Keratinocyte (primary cell): ENCODE measurements around the gene DDX20. TPM values are rescaled to one million over a fixed set of nuclear protein-coding genes. Genes with fewer than 3 reads are reported as not detected.

ENCODE experiments used
- DNase-seq: peaks from one replicate; pipeline ENCODE4 v3.0.0-alpha.2; 2011; ENCODE audit warnings: low read depth, missing footprints, low spot score
- FAIRE-seq: peaks from 2 replicates; lab custom pipeline; 2011; peaks lifted over from hg19 to GRCh38; lab: Jason Lieb, UNC
- H2AFZ ChIP-seq: 2 replicates; pipeline ENCODE4 v1.6.0; 2012; ENCODE audit warnings: low read length, control low read depth, inconsistent platforms; ENCODE audit not compliant: control insufficient read depth
- H3K27ac ChIP-seq: 2 replicates; pipeline ENCODE4 v1.5.1; 2011; ENCODE audit warnings: low read length; ENCODE audit not compliant: control insufficient read depth, insufficient read depth
- H3K27me3 ChIP-seq: 3 replicates; pipeline ENCODE4 v1.6.0; 2011; ENCODE audit warnings: low read length; ENCODE audit not compliant: control insufficient read depth, insufficient read depth; ENCODE audit errors: extremely low read depth
- H3K36me3 ChIP-seq, 2 experiments: 2 replicates in 1 of 2; 3 replicates in 1 of 2; pipeline ENCODE4 v1.5.1; 2011; ENCODE audit warnings: low read length in 2 of 2, mild to moderate bottlenecking in 1 of 2; ENCODE audit not compliant: control insufficient read depth in 2 of 2, insufficient read depth in 2 of 2; ENCODE audit errors: extremely low read depth in 1 of 2
- H3K4me1 ChIP-seq: 3 replicates; pipeline ENCODE4 v1.5.1; 2011; ENCODE audit warnings: low read length; ENCODE audit not compliant: control insufficient read depth, insufficient read depth; ENCODE audit errors: extremely low read depth
- H3K4me2 ChIP-seq: 3 replicates; pipeline ENCODE4 v1.6.0; 2011; ENCODE audit warnings: low read depth, low read length; ENCODE audit not compliant: control insufficient read depth, insufficient read depth; ENCODE audit errors: extremely low read depth
- H3K4me3 ChIP-seq, 3 experiments: fragments of 200-600 bp in 1 of 3; sonication (generic) in 1 of 3; 2 replicates in 2 of 3; 3 replicates in 1 of 3; pipeline ENCODE4 v1.5.1; 2011 to 2016; ENCODE audit warnings: low read length in 3 of 3, mild to moderate bottlenecking in 3 of 3, control low read depth in 2 of 3, inconsistent platforms in 1 of 3, low read depth in 1 of 3, mixed read lengths in 1 of 3, mixed run types in 1 of 3, moderate library complexity in 1 of 3; ENCODE audit not compliant: control insufficient read depth in 2 of 3, insufficient read depth in 2 of 3; ENCODE audit errors: extremely low read depth in 1 of 3
- H3K79me2 ChIP-seq: 2 replicates; pipeline ENCODE4 v1.6.0; 2012; ENCODE audit warnings: low read length; ENCODE audit not compliant: control insufficient read depth, insufficient read depth
- H3K9ac ChIP-seq: 3 replicates; pipeline ENCODE4 v1.6.0; 2011; ENCODE audit warnings: low read length; ENCODE audit not compliant: control insufficient read depth, insufficient read depth; ENCODE audit errors: extremely low read depth
- H3K9me1 ChIP-seq: 3 replicates; pipeline ENCODE4 v1.6.0; 2011; ENCODE audit warnings: low read length; ENCODE audit not compliant: control insufficient read depth, insufficient read depth; ENCODE audit errors: extremely low read depth
- H3K9me3 ChIP-seq: 2 replicates; pipeline ENCODE4 v1.5.1; 2012; ENCODE audit warnings: low read depth, low read length; ENCODE audit not compliant: control insufficient read depth
- H4K20me1 ChIP-seq: 3 replicates; pipeline ENCODE4 v1.6.0; 2011; ENCODE audit warnings: low read length; ENCODE audit not compliant: control insufficient read depth, insufficient read depth; ENCODE audit errors: extremely low read depth
- EZH2 ChIP-seq: IDR thresholded peaks from one replicate; pipeline ENCODE4 v1.6.1; 2012; ENCODE audit warnings: inconsistent platforms, mild to moderate bottlenecking, low read length, moderate library complexity
- dilution Hi-C: fragments of 300-500 bp; cut with MboI; formaldehyde crosslinking; loops from one replicate; pipeline ENCODE4 v1.7.0; 2020; ENCODE audit warnings: low sequenced_read_pairs; ENCODE audit not compliant: extremely low pct_ligation_motif_present
- polyA plus RNA-seq, 5 experiments: library from polyadenylated mRNA; depleted of rRNA in 3 of 5; stranded (reverse) in 3 of 5; stranded (forward) in 1 of 5; unstranded in 1 of 5; fragments of >200 nt; gene quantifications; 1 replicate in 1 of 5; 2 replicates in 3 of 5; 3 replicates in 1 of 5; pipeline versions ENCODE4 v1.2.1 to v1.2.3, GENCODE V29; 2011 to 2012; ENCODE audit warnings: missing spikeins in 2 of 5, low read depth in 1 of 5, low replicate concordance in 1 of 5
- TF ChIP-seq, protein P1 (sequence below), 3 experiments: IDR thresholded peaks in 1 of 3; conservative IDR thresholded peaks in 1 of 3; optimal IDR thresholded peaks in 1 of 3; 2 replicates in 2 of 3; 3 replicates in 1 of 3; pipeline versions ENCODE3 to v1.5.1; 2011; ENCODE audit warnings: low read length in 3 of 3, mild to moderate bottlenecking in 3 of 3, moderate library complexity in 2 of 3, control low read depth in 1 of 3, inconsistent platforms in 1 of 3; ENCODE audit not compliant: insufficient read depth in 2 of 3; ENCODE audit errors: extremely low read depth in 1 of 3

Gene DDX20
- polyA plus RNA-seq, 1 donor (not counting 4 experiments of a cell fraction or from before 2014, with no cell fraction given), result 14.8 TPM

DNA sequence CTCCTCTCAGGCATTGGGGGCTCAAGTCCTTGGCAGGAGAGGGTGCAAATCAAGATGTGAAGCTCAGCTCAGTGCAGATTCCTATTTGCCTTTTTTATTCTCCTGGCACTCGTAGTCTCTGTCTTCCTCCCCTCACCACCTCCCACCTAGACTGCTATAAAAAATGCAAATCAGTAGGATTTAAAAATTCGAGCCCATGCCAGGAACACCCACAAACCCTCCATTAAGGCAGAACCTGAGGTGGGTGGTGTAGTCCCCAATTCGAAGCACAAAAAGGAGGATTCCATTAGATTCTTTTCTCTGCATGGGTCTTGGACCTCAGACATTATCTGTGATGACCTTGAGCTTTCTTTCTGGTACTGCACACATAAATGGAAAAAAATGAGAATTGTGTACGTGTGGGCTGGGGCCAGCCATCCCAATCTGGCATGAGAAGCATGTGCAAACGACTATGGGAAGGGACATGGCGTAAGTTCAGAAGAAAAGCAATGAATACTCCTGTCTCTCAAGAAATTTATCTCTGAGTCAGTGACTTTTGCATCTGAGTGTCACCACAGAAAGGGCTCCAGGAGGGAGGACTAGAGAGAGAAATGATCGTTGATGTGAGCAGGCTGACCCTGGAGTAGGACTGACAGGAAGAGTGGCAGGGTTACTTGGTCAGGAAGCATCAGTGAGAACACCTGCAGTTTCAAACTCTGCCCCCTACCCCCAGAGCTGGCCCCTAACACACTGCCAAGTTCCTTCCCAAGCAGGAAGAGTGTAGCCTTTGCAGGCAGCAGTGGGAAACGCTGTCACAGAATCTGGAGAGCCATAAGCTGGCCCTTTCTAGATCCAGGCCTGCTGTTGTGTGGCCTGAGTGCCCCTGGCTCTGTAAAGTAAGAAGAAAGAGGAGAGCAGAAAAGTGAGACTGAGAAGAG, 18.2 kb upstream of the DDX20 start:
- H3K4me3 ChIP-seq, result peak overlapping the region; percentile 61 to 88 (median 82)
- FAIRE-seq (no peak), DNase-seq (no peak)
- H2AFZ ChIP-seq, result no peak overlapping the region
- TF ChIP-seq, protein P1, sequence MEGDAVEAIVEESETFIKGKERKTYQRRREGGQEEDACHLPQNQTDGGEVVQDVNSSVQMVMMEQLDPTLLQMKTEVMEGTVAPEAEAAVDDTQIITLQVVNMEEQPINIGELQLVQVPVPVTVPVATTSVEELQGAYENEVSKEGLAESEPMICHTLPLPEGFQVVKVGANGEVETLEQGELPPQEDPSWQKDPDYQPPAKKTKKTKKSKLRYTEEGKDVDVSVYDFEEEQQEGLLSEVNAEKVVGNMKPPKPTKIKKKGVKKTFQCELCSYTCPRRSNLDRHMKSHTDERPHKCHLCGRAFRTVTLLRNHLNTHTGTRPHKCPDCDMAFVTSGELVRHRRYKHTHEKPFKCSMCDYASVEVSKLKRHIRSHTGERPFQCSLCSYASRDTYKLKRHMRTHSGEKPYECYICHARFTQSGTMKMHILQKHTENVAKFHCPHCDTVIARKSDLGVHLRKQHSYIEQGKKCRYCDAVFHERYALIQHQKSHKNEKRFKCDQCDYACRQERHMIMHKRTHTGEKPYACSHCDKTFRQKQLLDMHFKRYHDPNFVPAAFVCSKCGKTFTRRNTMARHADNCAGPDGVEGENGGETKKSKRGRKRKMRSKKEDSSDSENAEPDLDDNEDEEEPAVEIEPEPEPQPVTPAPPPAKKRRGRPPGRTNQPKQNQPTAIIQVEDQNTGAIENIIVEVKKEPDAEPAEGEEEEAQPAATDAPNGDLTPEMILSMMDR (optimal IDR thresholded peaks at IDR 0.05 in 1 of 3, IDR thresholded peaks at IDR 0.05 in 1 of 3, conservative IDR thresholded peaks at IDR 0.05 in 1 of 3; ENCODE audit: extremely low read depth in 1 of 3, insufficient read depth in 2 of 3, low read length in 3 of 3), result no peak
- TF ChIP-seq EZH2, result no peak
- H3K27me3 ChIP-seq, result peaks cover 8% of the 10 kb centered on the region
- H3K9me3 ChIP-seq, result no peaks in the 10 kb centered on the region
- H3K9ac ChIP-seq, result peak overlapping the region; percentile 83
- H3K36me3 ChIP-seq, result no peaks in the 10 kb centered on the region
- H3K27ac ChIP-seq, result no peak overlapping the region
- no peaks in the 10 kb centered on the region for H3K79me2 ChIP-seq
- no peaks in the 10 kb centered on the region for H4K20me1 ChIP-seq
- dilution Hi-C loops, result no loop called here
- H3K4me1 ChIP-seq, result peaks cover 27% of the 10 kb centered on the region
- peak overlapping the region; percentile 94 for H3K4me2 ChIP-seq
- H3K9me1 ChIP-seq, result no peaks in the 10 kb centered on the region

DNA sequence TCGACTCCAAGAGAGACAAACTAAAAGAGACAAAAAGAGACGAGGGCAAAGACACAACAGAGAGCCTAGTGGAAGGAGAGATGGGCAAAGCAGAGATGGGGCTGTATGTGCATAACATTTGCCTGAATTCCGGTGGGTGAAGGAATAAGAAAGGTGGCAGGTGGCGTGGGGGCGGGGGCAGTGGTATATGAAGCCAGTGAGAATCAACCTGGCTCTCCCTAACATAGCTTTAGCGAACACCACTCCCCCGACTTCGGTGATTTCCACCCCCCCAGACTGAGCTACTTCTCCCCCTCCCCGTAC, 17.6 kb upstream of the DDX20 start:
- Histone ChIP-seq H3K4me1 (peaks cover 27% of the 10 kb centered on the region), H3K9ac (peak overlapping the region; percentile 83), H3K27me3 (peaks cover 8% of the 10 kb centered on the region), H3K9me1 (no peaks in the 10 kb centered on the region), H4K20me1 (no peaks in the 10 kb centered on the region), H2AFZ (no peak overlapping the region), H3K9me3 (no peaks in the 10 kb centered on the region), H3K4me3 (peak overlapping the region; percentile 61 to 88 (median 82)), H3K79me2 (no peaks in the 10 kb centered on the region), H3K4me2 (peak overlapping the region; percentile 94), H3K27ac (no peak overlapping the region), H3K36me3 (no peaks in the 10 kb centered on the region)
- dilution Hi-C loops, result no loop called here
- DNase-seq, result no peak
- TF ChIP-seq, protein P1 (optimal IDR thresholded peaks at IDR 0.05 in 1 of 3, IDR thresholded peaks at IDR 0.05 in 1 of 3, conservative IDR thresholded peaks at IDR 0.05 in 1 of 3; ENCODE audit: extremely low read depth in 1 of 3, insufficient read depth in 2 of 3, low read length in 3 of 3), result no peak
- TF ChIP-seq EZH2, result no peak
- FAIRE-seq, result no peak
